ENCODE results near the gene LYST.

GRCh38 chr1:235670157-235670776 lies 196.4 kb downstream of the LYST start:
- TF ChIP-seq, protein P1, sequence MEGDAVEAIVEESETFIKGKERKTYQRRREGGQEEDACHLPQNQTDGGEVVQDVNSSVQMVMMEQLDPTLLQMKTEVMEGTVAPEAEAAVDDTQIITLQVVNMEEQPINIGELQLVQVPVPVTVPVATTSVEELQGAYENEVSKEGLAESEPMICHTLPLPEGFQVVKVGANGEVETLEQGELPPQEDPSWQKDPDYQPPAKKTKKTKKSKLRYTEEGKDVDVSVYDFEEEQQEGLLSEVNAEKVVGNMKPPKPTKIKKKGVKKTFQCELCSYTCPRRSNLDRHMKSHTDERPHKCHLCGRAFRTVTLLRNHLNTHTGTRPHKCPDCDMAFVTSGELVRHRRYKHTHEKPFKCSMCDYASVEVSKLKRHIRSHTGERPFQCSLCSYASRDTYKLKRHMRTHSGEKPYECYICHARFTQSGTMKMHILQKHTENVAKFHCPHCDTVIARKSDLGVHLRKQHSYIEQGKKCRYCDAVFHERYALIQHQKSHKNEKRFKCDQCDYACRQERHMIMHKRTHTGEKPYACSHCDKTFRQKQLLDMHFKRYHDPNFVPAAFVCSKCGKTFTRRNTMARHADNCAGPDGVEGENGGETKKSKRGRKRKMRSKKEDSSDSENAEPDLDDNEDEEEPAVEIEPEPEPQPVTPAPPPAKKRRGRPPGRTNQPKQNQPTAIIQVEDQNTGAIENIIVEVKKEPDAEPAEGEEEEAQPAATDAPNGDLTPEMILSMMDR (IDR thresholded peaks at IDR 0.05): no peak
- no peak for TF ChIP-seq POLR2AphosphoS5 (IDR thresholded peaks at IDR 0.05)

All from stomach (tissue), 4 donors.